ENCODE measurements around the gene MRPS2.

MRPS2 gene

DNA sequence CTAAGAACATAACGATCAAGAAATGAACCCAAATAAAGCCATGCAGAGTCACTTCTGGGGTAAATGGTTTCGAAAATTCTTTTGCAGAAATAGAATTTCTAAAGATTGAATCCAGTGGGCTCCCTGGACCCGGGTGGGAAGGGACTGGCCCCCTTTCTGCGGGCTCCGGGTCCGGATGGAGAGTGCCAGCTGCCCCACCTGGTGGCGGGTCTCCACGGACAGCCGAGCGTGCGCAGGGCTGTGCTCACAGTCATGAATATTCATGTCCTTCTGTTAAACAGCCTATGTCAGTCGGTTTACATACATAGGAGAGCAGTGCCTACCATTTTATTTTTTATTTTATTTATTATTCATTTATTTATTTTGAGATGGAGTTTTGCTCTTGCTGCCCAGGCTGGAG, 25.6 kb upstream of the MRPS2 start:
- ChIA-PET CTCF (interaction anchor here (1.5 kb wide), 1 partner anchor 30 kb away, joined by 3 read pairs; no protein-coding TSS in a partner anchor), POLR2A (no interaction called here)
- DNase-seq (ENCODE audit: low read depth, low spot score) = no peak
- TF ChIP-seq, protein P1, sequence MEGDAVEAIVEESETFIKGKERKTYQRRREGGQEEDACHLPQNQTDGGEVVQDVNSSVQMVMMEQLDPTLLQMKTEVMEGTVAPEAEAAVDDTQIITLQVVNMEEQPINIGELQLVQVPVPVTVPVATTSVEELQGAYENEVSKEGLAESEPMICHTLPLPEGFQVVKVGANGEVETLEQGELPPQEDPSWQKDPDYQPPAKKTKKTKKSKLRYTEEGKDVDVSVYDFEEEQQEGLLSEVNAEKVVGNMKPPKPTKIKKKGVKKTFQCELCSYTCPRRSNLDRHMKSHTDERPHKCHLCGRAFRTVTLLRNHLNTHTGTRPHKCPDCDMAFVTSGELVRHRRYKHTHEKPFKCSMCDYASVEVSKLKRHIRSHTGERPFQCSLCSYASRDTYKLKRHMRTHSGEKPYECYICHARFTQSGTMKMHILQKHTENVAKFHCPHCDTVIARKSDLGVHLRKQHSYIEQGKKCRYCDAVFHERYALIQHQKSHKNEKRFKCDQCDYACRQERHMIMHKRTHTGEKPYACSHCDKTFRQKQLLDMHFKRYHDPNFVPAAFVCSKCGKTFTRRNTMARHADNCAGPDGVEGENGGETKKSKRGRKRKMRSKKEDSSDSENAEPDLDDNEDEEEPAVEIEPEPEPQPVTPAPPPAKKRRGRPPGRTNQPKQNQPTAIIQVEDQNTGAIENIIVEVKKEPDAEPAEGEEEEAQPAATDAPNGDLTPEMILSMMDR (IDR thresholded peaks at IDR 0.05; ENCODE audit: insufficient read depth, low read length, missing control alignments) = peak; percentile 53
- H3K4me3 ChIP-seq (ENCODE audit: low read depth, low read length) = no peak overlapping the region

DNA sequence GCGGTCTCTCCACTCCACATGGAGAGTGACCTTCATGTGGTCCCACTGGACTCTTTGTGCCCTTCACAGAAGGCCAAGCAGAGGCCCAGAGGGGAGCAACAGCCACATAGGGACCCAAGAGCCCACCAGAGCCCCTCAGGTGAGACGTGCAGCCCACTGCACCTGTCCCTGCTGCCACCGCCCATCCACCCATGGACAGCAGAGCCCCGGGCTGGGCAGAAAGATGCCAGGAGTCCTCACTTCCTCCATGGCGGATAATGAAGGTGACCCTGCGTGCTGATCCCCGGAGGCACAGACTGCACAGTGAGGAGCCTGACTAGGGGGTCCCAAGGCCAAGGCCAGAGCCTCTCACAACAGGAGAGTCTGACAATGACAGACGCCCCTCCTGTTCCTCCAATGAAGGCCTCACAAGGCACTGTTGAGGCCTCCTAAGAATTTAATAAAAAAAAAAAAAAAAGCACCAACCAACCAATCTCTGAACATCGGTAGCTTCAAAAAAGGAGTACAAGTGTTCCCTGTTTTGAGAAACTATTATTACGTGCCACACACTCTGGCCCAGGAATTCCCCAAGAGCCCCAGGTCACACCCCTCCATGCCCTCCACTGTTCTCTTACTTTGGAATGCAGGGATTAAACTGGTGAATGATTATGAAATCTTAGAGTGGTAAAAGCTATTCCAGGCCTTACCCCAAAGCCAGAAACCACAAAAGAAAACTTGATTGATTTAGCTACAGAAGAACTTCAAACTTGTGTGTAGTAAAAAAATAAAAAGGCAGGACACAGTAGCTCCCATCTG, 23.7 kb upstream of the MRPS2 start:
- ChIA-PET CTCF (interaction anchor here (1.6 to 2.4 kb wide), 2 partner anchors 11 to 28 kb away, joined by 3 to 9 read pairs; no protein-coding TSS in a partner anchor), POLR2A (interaction anchor here (0.7 kb wide), 1 partner anchor 906 kb away, joined by 3 read pairs; no protein-coding TSS in a partner anchor)
- DNase-seq (ENCODE audit: low read depth, low spot score) = no peak
- TF ChIP-seq, protein P1 (IDR thresholded peaks at IDR 0.05; ENCODE audit: insufficient read depth, low read length, missing control alignments) = no peak
- H3K4me3 ChIP-seq (ENCODE audit: low read depth, low read length) = no peak overlapping the region

DNA sequence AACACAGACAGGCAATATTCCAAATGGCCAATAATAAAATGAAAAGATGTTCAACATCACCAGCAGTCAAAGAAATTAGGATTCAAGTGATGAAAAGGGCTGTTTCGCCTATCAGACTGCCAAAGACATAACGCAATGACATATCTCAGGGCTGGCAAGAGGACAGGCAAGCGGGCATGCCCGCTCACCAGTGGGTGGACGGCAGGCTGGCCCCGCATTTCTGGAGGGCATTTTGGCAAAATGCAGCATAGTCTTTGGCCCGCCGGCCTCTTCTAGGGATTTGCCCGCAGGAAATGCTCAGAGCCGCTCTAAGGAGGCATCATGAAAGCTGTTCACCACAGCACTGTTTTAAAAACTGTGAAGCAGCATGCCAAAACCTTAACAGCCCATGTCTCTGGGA, 22.3 kb upstream of the MRPS2 start:
- ChIA-PET POLR2A (no interaction called here), CTCF (interaction anchor here (0.8 to 2.4 kb wide), 4 partner anchors 13 to 27 kb away, joined by 3 to 9 read pairs (median 3); partner anchors contain the start of gene MRPS2)
- DNase-seq (ENCODE audit: low read depth, low spot score) = no peak
- TF ChIP-seq, protein P1 (IDR thresholded peaks at IDR 0.05; ENCODE audit: insufficient read depth, low read length, missing control alignments) = no peak
- no peak overlapping the region for H3K4me3 ChIP-seq (ENCODE audit: low read depth, low read length)

DNA sequence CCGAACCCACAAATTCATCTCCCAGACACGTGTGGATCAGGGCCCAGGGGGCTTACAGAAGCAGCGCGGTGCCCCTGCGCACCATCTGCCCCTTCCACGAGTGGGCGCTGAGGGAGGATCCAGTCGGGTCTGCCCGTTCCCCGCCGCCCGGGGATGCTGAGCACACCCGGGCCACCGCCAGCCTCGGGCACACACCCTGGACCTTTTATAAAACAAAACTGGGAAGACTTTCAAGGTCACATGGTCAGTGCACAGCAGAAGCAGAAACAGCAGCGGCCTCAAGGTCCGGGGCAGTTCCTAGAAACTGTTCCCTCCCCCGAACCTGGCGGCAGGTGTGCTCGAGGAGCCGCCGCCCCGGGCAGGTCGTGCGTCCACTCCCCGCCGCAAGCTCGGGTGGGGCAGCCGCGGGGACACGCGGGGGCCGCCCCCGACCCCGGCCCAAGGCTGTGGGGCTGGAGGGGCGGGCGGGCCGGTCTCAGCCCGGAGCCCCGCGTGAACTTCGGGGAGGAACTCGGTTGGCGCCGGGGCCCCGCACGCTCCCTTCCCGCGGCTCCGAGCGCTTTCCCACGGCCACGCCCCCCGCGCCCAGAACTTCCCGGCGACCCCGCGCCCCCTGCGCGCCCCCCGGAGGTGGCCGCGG, 21.5 kb upstream of the MRPS2 start:
- TF ChIP-seq, protein P1 (IDR thresholded peaks at IDR 0.05; ENCODE audit: insufficient read depth, low read length, missing control alignments) = peak; percentile 39
- POLR2A ChIA-PET = no interaction called here
- CTCF ChIA-PET = interaction anchor here (0.8 to 2.4 kb wide), 4 partner anchors 12 to 26 kb away, joined by 3 to 9 read pairs (median 3); partner anchors contain the start of gene MRPS2
- H3K4me3 ChIP-seq (ENCODE audit: low read depth, low read length) = peak overlapping the region; percentile 51
- no peak for DNase-seq (ENCODE audit: low read depth, low spot score)

DNA sequence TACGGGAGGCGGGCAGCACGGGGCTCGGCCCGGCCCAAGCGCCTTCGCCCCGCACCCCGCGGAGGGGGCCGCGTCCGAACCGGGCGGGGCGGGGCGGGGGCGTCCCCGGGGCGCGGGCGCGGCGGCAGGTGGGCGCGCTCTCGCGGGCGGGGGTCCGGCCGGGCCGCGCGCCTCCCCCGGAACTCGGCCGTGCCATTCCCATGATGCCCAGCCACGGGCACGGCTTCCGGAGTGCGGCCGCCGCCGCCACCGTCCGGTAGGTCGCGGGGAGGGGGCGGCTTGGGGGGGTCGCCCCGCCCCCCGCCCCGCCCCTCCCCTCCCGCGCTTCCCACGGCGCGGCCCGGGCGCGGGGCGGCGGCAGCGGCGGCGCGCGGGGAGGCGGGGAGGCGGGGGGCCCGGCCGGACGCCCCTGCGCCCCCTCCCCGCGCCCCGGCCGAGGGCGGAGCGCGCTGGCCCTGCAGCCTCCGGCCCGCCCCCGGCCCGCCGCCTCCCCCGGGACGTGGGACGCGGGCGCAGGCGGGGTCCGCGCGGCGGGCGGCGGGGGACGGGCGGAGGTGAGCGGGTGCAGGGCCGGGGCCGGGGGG, 20.9 kb upstream of the MRPS2 start, which contains the start of gene PPP1R26:
PPP1R26 (plus strand) TSS at position 314 of the 584 bp plus-strand sequence. CDS start 4,729 bp downstream, outside the sequence.
- POLR2A ChIA-PET = interaction anchor here (0.6 kb wide), 1 partner anchor 43 kb away, joined by 3 read pairs; no protein-coding TSS in a partner anchor
- H3K4me3 ChIP-seq (ENCODE audit: low read depth, low read length) = peak within 1 kb of the TSS; percentile 76
- TF ChIP-seq, protein P1 (IDR thresholded peaks at IDR 0.05; ENCODE audit: insufficient read depth, low read length, missing control alignments) = no peak
- CTCF ChIA-PET = interaction anchor here (0.9 kb wide), 1 partner anchor 13 kb away, joined by 3 read pairs; no protein-coding TSS in a partner anchor
- DNase-seq (ENCODE audit: low read depth, low spot score) = no peak

Measured in AG04449 (cell line).